HCT116 (cell line): Measurements from ENCODE around the gene MRPL34. TPM values are rescaled to one million over a fixed set of nuclear protein-coding genes. Genes with fewer than 3 reads are reported as not detected.

Experiments used
- ATAC-seq: fragments of 200-7000 bp; cut with Tn5 transposase; 2 replicates; pipeline ENCODE4 v1.9.1; 2020; ENCODE audit warnings: mild to moderate bottlenecking, moderate library complexity
- BruUV-seq: library from RNA; stranded (reverse); fragments of 400-500 nt; replicated peaks from 2 replicates; lab custom pipeline; 2021; lab: Mats Ljungman, UMichigan
- CTCF ChIA-PET: fragments of 300-600 bp; sonication (Branson Sonifier 250); formaldehyde crosslinking; loops from one replicate; lab custom pipeline; 2021; ENCODE audit warnings: antibody characterized with exemption; lab: Charles Lee
- POLR2A ChIA-PET: fragments of 300-600, 350-600 bp; sonication (Branson Sonifier 250); formaldehyde crosslinking; loops from one replicate; lab custom pipeline; 2021; ENCODE audit warnings: antibody characterized with exemption; lab: Charles Lee
- RAD21 ChIA-PET, 2 experiments: fragments of 300-600 bp; sonication (Branson Sonifier 250); formaldehyde crosslinking; loops; one replicate each; lab custom pipeline; 2023; ENCODE audit warnings: low total read pairs in 2 of 2; ENCODE audit not compliant: uncharacterized antibody in 2 of 2, unreplicated experiment in 2 of 2, low non-redundant PET in 1 of 2; lab: Charles Lee
- DNase-seq: peaks from one replicate; pipeline ENCODE4 v3.0.0-alpha.2; 2010; ENCODE audit warnings: low read depth, low spot score
- H2AFZ ChIP-seq: fragments of 200-600 bp; shearing (Covaris generic), sonication (generic); 2 replicates; pipeline ENCODE4 v1.6.1; 2017; ENCODE audit warnings: low read depth, mixed run types, mixed read lengths, antibody characterized with exemption, low read length; ENCODE audit not compliant: poor library complexity, severe bottlenecking
- H3K27ac ChIP-seq: 2 replicates; pipeline ENCODE4 v1.5.1; 2012; ENCODE audit warnings: low read depth, low read length
- H3K27me3 ChIP-seq: fragments of 200-600 bp; sonication (generic); 2 replicates; pipeline ENCODE4 v1.6.1; 2016; ENCODE audit warnings: mixed run types, low read length, mixed read lengths; ENCODE audit not compliant: insufficient read depth
- H3K36me3 ChIP-seq, 2 experiments: fragments of 200-500 bp in 1 of 2; fragments of 200-600 bp in 1 of 2; sonication (Bioruptor generic) in 1 of 2; sonication (generic) in 1 of 2; 2 replicates each; pipeline versions ENCODE4 v1.5.1 to v1.6.1; 2014 to 2016; ENCODE audit warnings: low read length in 2 of 2, inconsistent platforms in 1 of 2, mixed read lengths in 1 of 2, mixed run types in 1 of 2; ENCODE audit not compliant: insufficient read depth in 2 of 2, control insufficient read depth in 1 of 2
- H3K4me1 ChIP-seq, 2 experiments: fragments of 200-600 bp in 1 of 2; sonication (generic) in 1 of 2; 2 replicates each; pipeline versions ENCODE4 v1.5.1 to v1.6.1; 2012 to 2017; ENCODE audit warnings: low read length in 2 of 2, inconsistent platforms in 1 of 2, mild to moderate bottlenecking in 1 of 2, mixed read lengths in 1 of 2, mixed run types in 1 of 2, moderate library complexity in 1 of 2; ENCODE audit not compliant: insufficient read depth in 2 of 2, control insufficient read depth in 1 of 2
- H3K4me2 ChIP-seq: fragments of 200-600 bp; sonication (generic); 2 replicates; pipeline ENCODE4 v1.6.1; 2017; ENCODE audit warnings: mixed run types, low read length, mixed read lengths
- H3K4me3 ChIP-seq, 2 experiments: fragments of 200-600 bp in 1 of 2; sonication (generic) in 1 of 2; replicated peaks in 1 of 2; 2 replicates each; pipeline ENCODE4 v1.5.1; 2011 to 2016; ENCODE audit warnings: low read length in 2 of 2, control low read depth in 1 of 2, low read depth in 1 of 2, mild to moderate bottlenecking in 1 of 2, mixed read lengths in 1 of 2, mixed run types in 1 of 2
- H3K79me2 ChIP-seq: fragments of 200-600 bp; sonication (generic); 2 replicates; pipeline ENCODE4 v1.6.1; 2017; ENCODE audit warnings: mild to moderate bottlenecking, mixed run types, low read length, moderate library complexity, mixed read lengths; ENCODE audit not compliant: insufficient read depth
- H3K9ac ChIP-seq: fragments of 200-600 bp; sonication (generic); 2 replicates; pipeline ENCODE4 v1.6.1; 2016; ENCODE audit warnings: low read length, mixed read lengths
- H3K9me2 ChIP-seq: fragments of 200-600 bp; sonication (generic), shearing (Covaris generic); 2 replicates; pipeline ENCODE4 v1.6.1; 2017; ENCODE audit warnings: mixed run types, mild to moderate bottlenecking, moderate library complexity; ENCODE audit not compliant: insufficient read depth
- H3K9me3 ChIP-seq, 2 experiments: fragments of 200-500 bp in 1 of 2; fragments of 200-600 bp in 1 of 2; sonication (Bioruptor generic) in 1 of 2; sonication (generic) in 1 of 2; 2 replicates each; pipeline ENCODE4 v1.6.1; 2014 to 2017; ENCODE audit warnings: low read length in 2 of 2, mixed read lengths in 2 of 2, inconsistent platforms in 1 of 2, low read depth in 1 of 2, mild to moderate bottlenecking in 1 of 2, mixed run types in 1 of 2, moderate library complexity in 1 of 2; ENCODE audit not compliant: control insufficient read depth in 1 of 2, insufficient read depth in 1 of 2
- H4K20me1 ChIP-seq: fragments of 200-600 bp; sonication (generic), shearing (Covaris generic); 2 replicates; pipeline ENCODE4 v1.6.1; 2017; ENCODE audit warnings: mixed run types, mild to moderate bottlenecking, moderate library complexity; ENCODE audit not compliant: insufficient read depth
- CBX3 ChIP-seq: IDR thresholded peaks from 2 replicates; pipeline ENCODE4 v1.6.1; 2012; ENCODE audit warnings: low read depth
- CTCF ChIP-seq, 3 experiments: fragments of 200-600 bp in 1 of 3; sonication (generic) in 1 of 3; IDR thresholded peaks in 2 of 3; conservative IDR thresholded peaks in 1 of 3; 2 replicates each; pipeline ENCODE4 v1.5.1; 2012 to 2017; ENCODE audit warnings: low read depth in 2 of 3, low read length in 2 of 3, antibody characterized with exemption in 1 of 3, borderline replicate concordance in 1 of 3, control low read depth in 1 of 3, mild to moderate bottlenecking in 1 of 3, mixed read lengths in 1 of 3, mixed run types in 1 of 3, moderate library complexity in 1 of 3; ENCODE audit not compliant: insufficient read depth in 1 of 3
- EGR1 ChIP-seq: IDR thresholded peaks from 2 replicates; pipeline ENCODE4 v1.6.1; 2012; ENCODE audit warnings: low read depth
- ELF1 ChIP-seq: IDR thresholded peaks from 2 replicates; pipeline ENCODE4 v1.6.1; 2012; ENCODE audit warnings: low read depth, borderline replicate concordance
- MAX ChIP-seq: IDR thresholded peaks from 2 replicates; pipeline ENCODE4 v1.6.1; 2012
- POLR2A ChIP-seq: IDR thresholded peaks from 2 replicates; pipeline ENCODE4 v1.7.0; 2011; ENCODE audit warnings: borderline replicate concordance; ENCODE audit not compliant: insufficient read depth, insufficient read length; ENCODE audit errors: extremely low read depth
- POLR2AphosphoS5 ChIP-seq: IDR thresholded peaks from 2 replicates; pipeline ENCODE4 v1.6.1; 2011; ENCODE audit warnings: mild to moderate bottlenecking, low read depth, low read length, moderate library complexity
- RAD21 ChIP-seq: IDR thresholded peaks from 2 replicates; pipeline ENCODE4 v1.6.1; 2012; ENCODE audit warnings: low read depth, mild to moderate bottlenecking
- REST ChIP-seq: IDR thresholded peaks from 2 replicates; pipeline ENCODE4 v1.6.1; 2012; ENCODE audit warnings: low read depth
- SIN3A ChIP-seq: IDR thresholded peaks from 2 replicates; pipeline ENCODE4 v1.6.1; 2012; ENCODE audit warnings: low read depth
- SP1 ChIP-seq: IDR thresholded peaks from 2 replicates; pipeline ENCODE4 v1.6.1; 2012; ENCODE audit warnings: low read depth
- YY1 ChIP-seq: IDR thresholded peaks from 2 replicates; pipeline ENCODE4 v1.6.1; 2011; ENCODE audit warnings: low read length, low read depth, moderate library complexity, mild to moderate bottlenecking; ENCODE audit not compliant: insufficient replicate concordance; ENCODE audit errors: extremely low read depth
- ZFX ChIP-seq: fragments of 450-650 bp; IDR thresholded peaks from 2 replicates; pipeline ENCODE4 v1.6.1; 2017
- ZNF274 ChIP-seq: fragments of 200-500 bp; sonication (Bioruptor generic); IDR thresholded peaks from 2 replicates; pipeline ENCODE4 v1.6.1; 2014; ENCODE audit warnings: mild to moderate bottlenecking, low read depth, low read length, inconsistent platforms
- intact Hi-C: fragments of 100-400 bp; cut with micrococcal nuclease; formaldehyde crosslinking; loops from 2 replicates; pipeline ENCODE4 v1.10.0; 2022
- total RNA-seq: library from RNA; stranded (reverse); gene quantifications from one replicate; pipeline ENCODE4 v1.2.1, GENCODE V29; 2021; ENCODE audit not compliant: unreplicated experiment

Gene MRPL34
- total RNA-seq, 1 experiment from 2014 or later, result 114 TPM

- Histone ChIP-seq H3K4me3 (no peak overlapping the region), H3K27me3 (no peaks in the 10 kb centered on the region), H3K9me2 (no peaks in the 10 kb centered on the region), H3K79me2 (no peaks in the 10 kb centered on the region), H3K36me3 (no peaks in the 10 kb centered on the region), H3K4me2 (no peak overlapping the region), H4K20me1 (no peaks in the 10 kb centered on the region), H3K27ac (no peak overlapping the region)
- ChIA-PET POLR2A (no interaction called here), CTCF (no interaction called here)
- DNase-seq, result no peak
- ATAC-seq, result no peak
- no TSS peak for BruUV-seq
- TF ChIP-seq ELF1 (no peak), SIN3A (no peak), SP1 (no peak), ZNF274 (no peak), YY1 (no peak), POLR2AphosphoS5 (no peak), RAD21 (no peak)
- TF ChIP-seq, all 23 proteins: peak for 0
- intact Hi-C loops, result no loop called here
- peaks cover 10 to 12% of the 10 kb centered on the region in 2 experiments; a peak in 3 of 4 replicates for H3K4me1 ChIP-seq
- no peaks in the 10 kb centered on the region for H3K9me3 ChIP-seq
- H3K9ac ChIP-seq, result no peak overlapping the region
- H2AFZ ChIP-seq, result no peak overlapping the region
- RAD21 ChIA-PET, result interaction anchor here in 1 of 2 experiments (0.6 kb wide), 1 partner anchor 785 kb away, joined by 3 read pairs; no protein-coding TSS in a partner anchor
Measured at GRCh38 chr19:17352608-17353280, 47.1 kb downstream of the MRPL34 start.

GRCh38 chr19:17353386-17353785, 47.7 kb downstream of the MRPL34 start:
- H2AFZ ChIP-seq, result no peak overlapping the region
- ATAC-seq (no peak), DNase-seq (no peak)
- H3K4me2 ChIP-seq, result no peak overlapping the region
- POLR2A ChIA-PET, result no interaction called here
- H3K9me2 ChIP-seq, result no peaks in the 10 kb centered on the region
- peaks cover 9 to 11% of the 10 kb centered on the region in 2 experiments; a peak in 3 of 4 replicates for H3K4me1 ChIP-seq
- BruUV-seq, result no TSS peak
- H3K4me3 ChIP-seq, result no peak overlapping the region
- H3K79me2 ChIP-seq, result no peaks in the 10 kb centered on the region
- H3K9ac ChIP-seq, result no peak overlapping the region
- RAD21 ChIA-PET, result no interaction called here
- no peaks in the 10 kb centered on the region for H3K36me3 ChIP-seq
- H4K20me1 ChIP-seq, result no peaks in the 10 kb centered on the region
- H3K27ac ChIP-seq, result no peak overlapping the region
- H3K9me3 ChIP-seq, result no peaks in the 10 kb centered on the region
- H3K27me3 ChIP-seq, result no peaks in the 10 kb centered on the region
- intact Hi-C loops, result no loop called here
- CTCF ChIA-PET, result no interaction called here
- no peak for TF ChIP-seq SIN3A
- TF ChIP-seq CTCF (IDR thresholded peaks at IDR 0.05 in 2 of 3, conservative IDR thresholded peaks at IDR 0.05 in 1 of 3; ENCODE audit: borderline replicate concordance in 1 of 3, insufficient read depth in 1 of 3, low read depth in 2 of 3, low read length in 2 of 3), result no peak
- no peak for TF ChIP-seq ZNF274
- no peak for TF ChIP-seq YY1
- no peak for TF ChIP-seq EGR1
- TF ChIP-seq ELF1, result no peak
- no peak for TF ChIP-seq MAX
- TF ChIP-seq ZFX, result no peak
- no peak for TF ChIP-seq CBX3
- no peak for TF ChIP-seq POLR2A
- TF ChIP-seq POLR2AphosphoS5, result no peak
- TF ChIP-seq RAD21, result no peak
- no peak for TF ChIP-seq REST
